AG04449 (cell line): ENCODE results near the gene TLE1.

Experiments used
- CTCF ChIA-PET: fragments of 350-600 bp; formaldehyde crosslinking; extraction: SDS; loops from one replicate; lab custom pipeline; 2021; ENCODE audit warnings: antibody characterized with exemption; lab: Yijun Ruan, JAX
- POLR2A ChIA-PET: fragments of 400-600, 350-600 bp; formaldehyde crosslinking; extraction: SDS; loops from one replicate; lab custom pipeline; 2020; ENCODE audit warnings: antibody characterized with exemption, inconsistent platforms; lab: Yijun Ruan, JAX
- DNase-seq: peaks from one replicate; pipeline ENCODE4 v3.0.0-alpha.2; 2010; ENCODE audit warnings: low read depth, low spot score
- H3K4me3 ChIP-seq: 2 replicates; pipeline ENCODE4 v1.5.1; 2011; ENCODE audit warnings: low read depth, mild to moderate bottlenecking, control low read depth, low read length
- TF ChIP-seq, protein P1 (sequence below): IDR thresholded peaks from one replicate; pipeline ENCODE4 v1.5.1; 2011; ENCODE audit warnings: mild to moderate bottlenecking, moderate library complexity, low read length, control low read depth, inconsistent platforms; ENCODE audit not compliant: insufficient read depth; ENCODE audit errors: missing control alignments

TLE1 gene

DNA sequence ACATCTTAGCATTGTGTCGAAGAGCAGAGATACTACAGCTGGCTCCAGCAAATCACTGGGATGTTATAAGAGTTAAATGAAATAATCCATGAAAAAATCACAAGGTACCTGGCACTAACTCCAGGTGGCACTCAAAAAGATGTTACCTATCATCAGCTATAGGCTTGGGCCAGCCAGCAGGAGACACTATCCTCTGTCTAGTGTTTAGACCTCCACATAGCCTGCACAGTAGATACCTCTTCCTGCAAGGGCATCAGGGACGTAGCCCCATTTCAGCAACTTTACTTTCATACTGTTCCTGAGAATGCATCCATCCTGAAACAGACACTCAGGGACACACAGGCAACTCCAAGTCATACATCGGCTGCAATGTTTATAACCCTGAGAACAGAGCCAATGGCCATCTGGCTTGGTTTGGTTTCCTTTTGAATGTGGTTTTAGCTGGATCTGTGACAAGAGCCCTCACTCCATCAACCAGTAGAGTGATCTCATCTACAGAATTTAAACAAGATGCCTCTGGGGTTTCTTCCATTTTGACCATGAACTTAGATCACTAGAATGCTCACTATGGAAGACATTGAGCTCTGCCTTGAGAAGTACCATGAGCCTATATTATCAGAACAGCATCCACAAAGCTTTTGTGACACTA lies 69.9 kb downstream of the TLE1 start:
- peak; percentile 67 for DNase-seq
- CTCF ChIA-PET, result interaction anchor here (1.2 kb wide), 1 partner anchor 97 kb away, joined by 3 read pairs; no protein-coding TSS in a partner anchor

DNA sequence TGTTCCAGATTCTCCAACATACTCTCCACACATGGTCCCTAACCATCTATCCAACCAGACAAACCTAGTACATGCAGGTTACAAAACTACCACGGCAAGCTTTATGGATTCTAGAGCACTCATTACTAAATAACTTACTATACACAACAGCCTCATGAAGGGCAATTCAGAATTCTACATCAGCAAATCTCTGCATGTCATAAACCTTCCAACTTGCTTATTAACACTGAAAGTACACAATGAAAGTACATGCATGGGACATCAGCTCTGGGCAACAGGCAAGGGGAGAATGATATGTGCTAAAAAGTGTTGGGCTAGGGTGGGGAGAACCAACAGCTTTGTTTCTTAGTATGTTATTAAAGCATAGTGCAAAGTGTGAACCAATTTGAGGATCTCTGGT lies 70.4 kb downstream of the TLE1 start:
- TF ChIP-seq, protein P1, sequence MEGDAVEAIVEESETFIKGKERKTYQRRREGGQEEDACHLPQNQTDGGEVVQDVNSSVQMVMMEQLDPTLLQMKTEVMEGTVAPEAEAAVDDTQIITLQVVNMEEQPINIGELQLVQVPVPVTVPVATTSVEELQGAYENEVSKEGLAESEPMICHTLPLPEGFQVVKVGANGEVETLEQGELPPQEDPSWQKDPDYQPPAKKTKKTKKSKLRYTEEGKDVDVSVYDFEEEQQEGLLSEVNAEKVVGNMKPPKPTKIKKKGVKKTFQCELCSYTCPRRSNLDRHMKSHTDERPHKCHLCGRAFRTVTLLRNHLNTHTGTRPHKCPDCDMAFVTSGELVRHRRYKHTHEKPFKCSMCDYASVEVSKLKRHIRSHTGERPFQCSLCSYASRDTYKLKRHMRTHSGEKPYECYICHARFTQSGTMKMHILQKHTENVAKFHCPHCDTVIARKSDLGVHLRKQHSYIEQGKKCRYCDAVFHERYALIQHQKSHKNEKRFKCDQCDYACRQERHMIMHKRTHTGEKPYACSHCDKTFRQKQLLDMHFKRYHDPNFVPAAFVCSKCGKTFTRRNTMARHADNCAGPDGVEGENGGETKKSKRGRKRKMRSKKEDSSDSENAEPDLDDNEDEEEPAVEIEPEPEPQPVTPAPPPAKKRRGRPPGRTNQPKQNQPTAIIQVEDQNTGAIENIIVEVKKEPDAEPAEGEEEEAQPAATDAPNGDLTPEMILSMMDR, result no peak
- ChIA-PET CTCF (interaction anchor here (1.2 kb wide), 1 partner anchor 96 kb away, joined by 3 read pairs; no protein-coding TSS in a partner anchor), POLR2A (no interaction called here)
- no peak overlapping the region for H3K4me3 ChIP-seq
- no peak for DNase-seq

More for the DNA sequence above, 69.9 kb downstream of the TLE1 start:
- POLR2A ChIA-PET, result no interaction called here
- TF ChIP-seq, protein P1, result no peak
- no peak overlapping the region for H3K4me3 ChIP-seq

DNA sequence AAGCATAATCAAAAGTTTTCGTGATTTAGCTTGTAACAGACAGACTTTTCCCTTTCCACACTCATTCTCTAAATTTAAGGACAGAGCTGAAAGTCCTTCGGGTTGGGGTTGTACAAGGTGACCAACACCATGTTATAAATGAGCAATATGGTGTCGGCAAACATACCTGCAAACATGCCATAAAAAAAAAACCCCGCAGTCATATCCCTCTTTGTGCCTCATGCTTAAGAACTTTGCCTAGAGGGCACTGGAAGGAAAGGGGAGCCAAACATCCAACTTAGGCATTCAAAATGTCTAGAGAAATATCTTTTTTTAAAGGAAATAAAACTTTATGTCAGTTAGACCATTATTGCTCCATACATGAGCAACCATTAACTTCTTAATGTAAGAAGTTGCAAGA lies 73.2 kb downstream of the TLE1 start:
- H3K4me3 ChIP-seq, result no peak overlapping the region
- ChIA-PET POLR2A (no interaction called here), CTCF (no interaction called here)
- TF ChIP-seq, protein P1, result no peak
- no peak for DNase-seq

DNA sequence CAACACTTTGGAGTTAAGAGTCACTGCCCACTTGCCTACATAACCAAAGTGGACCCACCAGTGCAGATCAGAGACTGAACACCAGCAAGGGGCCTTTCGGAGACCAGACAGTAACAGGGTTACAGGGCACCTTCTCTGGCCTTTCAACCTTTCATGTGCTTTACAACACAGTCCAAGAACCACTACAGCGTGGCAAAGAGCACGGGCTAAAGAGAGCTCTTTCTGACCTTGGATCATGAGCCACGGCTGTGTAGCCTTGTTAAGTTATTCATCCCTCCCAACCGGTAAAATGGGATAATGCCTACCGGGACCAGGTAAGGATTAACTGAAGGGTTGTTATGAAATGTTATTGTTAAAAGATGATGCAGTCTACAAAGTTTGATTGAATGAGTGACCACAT lies 75.0 kb downstream of the TLE1 start:
- TF ChIP-seq, protein P1, result no peak
- no peak overlapping the region for H3K4me3 ChIP-seq
- ChIA-PET CTCF (no interaction called here), POLR2A (no interaction called here)
- no peak for DNase-seq

DNA sequence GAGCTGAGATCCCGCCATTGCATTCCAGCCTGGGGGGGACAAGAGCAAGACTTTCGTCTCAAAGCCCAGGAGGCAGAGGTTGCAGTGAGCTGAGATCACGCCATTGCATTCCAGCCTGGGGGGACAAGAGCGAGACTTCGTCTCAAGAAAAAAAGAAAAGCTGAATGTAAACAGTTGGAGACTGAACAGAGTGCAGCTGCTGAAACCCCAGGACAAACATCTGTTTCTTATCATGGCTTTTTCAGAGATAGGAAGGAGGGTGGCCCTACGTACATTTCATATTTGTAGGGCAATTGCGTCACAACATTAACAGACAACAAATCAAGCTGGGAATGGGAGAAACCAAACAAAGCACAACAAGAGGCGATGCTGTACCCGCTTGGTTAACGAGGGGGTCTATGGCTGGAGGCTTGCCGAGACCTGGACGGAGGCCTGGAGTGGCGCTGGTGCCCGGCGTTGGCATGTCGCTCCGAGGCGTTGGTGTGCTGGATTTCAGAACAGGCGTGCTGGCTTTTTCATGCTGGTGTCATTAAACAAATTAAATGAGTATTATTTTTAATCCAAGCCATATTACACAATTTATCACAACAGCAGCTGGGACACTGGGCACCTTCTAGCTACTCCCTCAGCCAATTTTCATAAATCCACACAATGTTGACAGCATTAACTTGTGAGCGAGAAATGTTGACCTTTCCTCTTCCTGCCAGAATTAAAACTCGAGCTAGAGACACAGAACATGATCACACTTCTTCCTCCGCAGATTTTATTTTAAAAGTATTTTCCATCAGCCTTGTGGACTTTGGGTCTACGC lies 76.1 kb downstream of the TLE1 start:
- DNase-seq, result no peak
- ChIA-PET CTCF (interaction anchor here (1.2 kb wide), 1 partner anchor 8 kb away, joined by 3 read pairs; no protein-coding TSS in a partner anchor), POLR2A (no interaction called here)

DNA sequence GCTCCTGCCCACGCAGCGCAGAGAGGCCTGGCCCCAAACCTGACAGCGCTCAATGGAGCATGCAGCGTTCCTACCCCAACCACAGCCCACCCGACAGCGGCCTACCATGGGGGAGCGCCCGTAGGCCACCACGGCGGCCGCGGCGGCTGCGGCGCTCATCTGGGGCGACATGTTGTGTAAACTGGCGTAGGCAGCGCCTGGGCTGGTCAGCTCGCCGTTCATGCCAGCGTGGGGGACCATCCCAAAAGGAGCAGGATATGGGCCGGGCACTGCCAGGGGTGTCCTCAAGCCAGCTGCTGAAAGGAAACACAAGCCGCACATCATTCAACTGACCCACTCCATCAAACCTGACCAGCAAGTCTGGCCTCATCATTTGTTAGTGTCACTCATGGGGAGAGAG lies 77.7 kb downstream of the TLE1 start:
- CTCF ChIA-PET, result no interaction called here
- DNase-seq, result no peak
- TF ChIP-seq, protein P1, result no peak
- H3K4me3 ChIP-seq, result no peak overlapping the region
- POLR2A ChIA-PET, result no interaction called here

More for the DNA sequence above, 76.1 kb downstream of the TLE1 start:
- H3K4me3 ChIP-seq, result no peak overlapping the region
- TF ChIP-seq, protein P1, result no peak
